Measurements from ENCODE around the gene ATAD1.

ATAD1 gene

DNA sequence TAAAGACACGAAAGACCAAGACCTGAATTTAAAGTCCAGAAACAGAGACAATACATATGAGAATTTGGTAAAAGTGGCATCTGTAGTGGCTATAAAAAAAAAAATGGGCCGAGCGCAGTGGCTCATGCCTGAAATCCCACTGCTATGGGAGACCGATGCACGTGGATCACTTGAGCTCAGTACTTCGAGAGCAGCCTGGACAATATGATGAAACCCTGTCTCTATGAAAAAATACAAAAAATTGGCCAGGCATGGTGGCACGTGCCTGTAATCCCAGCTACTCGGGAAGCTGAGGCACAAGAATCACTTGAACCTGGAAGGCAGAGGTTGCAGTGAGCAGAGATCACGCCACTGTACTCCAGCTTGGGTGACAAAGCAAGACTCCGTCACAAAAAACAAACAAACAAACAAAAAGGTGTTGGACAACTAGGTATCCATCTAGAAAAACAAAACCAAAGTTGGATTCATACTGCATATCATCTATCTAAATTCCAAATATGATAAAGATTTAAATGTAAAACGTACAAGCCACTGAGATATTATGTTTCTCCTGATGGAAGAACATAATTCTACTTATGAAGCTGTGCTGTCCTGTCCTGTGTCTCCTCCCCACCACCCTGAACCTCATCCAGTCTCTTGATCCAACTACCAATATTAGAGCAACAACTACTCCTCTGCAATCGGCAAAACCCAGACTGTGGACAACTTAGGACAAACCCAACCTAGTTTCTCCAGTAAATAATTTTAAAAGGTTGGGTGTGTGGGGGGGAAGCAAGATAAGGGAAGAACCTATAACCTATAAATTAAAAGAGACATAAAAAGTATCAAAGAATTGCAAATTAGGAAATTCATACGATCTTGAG, 53.7 kb downstream of the ATAD1 start:
- no peak overlapping the region for H2AFZ ChIP-seq (ENCODE audit: low read depth)
- H4K20me1 ChIP-seq (ENCODE audit: insufficient read depth) = no peaks in the 10 kb centered on the region
- TF ChIP-seq CTCF (conservative IDR thresholded peaks at IDR 0.05; ENCODE audit: low read depth, low read length) = no peak
- H3K27ac ChIP-seq = no peak overlapping the region
- no peak overlapping the region for H3K9ac ChIP-seq
- H3K4me2 ChIP-seq = no peak overlapping the region
- no peaks in the 10 kb centered on the region for H3K4me1 ChIP-seq (ENCODE audit: low read depth, poor library complexity, severe bottlenecking)
- no peaks in the 10 kb centered on the region for H3K79me2 ChIP-seq (ENCODE audit: insufficient read depth, low read depth)
- no peak overlapping the region for H3K4me3 ChIP-seq (IDR thresholded peaks at IDR 0.05; ENCODE audit: insufficient read depth, low read depth, low read length)
- H3K27me3 ChIP-seq (ENCODE audit: insufficient read depth, low read depth) = no peaks in the 10 kb centered on the region
- H3K36me3 ChIP-seq (ENCODE audit: insufficient read depth) = no peaks in the 10 kb centered on the region

DNA sequence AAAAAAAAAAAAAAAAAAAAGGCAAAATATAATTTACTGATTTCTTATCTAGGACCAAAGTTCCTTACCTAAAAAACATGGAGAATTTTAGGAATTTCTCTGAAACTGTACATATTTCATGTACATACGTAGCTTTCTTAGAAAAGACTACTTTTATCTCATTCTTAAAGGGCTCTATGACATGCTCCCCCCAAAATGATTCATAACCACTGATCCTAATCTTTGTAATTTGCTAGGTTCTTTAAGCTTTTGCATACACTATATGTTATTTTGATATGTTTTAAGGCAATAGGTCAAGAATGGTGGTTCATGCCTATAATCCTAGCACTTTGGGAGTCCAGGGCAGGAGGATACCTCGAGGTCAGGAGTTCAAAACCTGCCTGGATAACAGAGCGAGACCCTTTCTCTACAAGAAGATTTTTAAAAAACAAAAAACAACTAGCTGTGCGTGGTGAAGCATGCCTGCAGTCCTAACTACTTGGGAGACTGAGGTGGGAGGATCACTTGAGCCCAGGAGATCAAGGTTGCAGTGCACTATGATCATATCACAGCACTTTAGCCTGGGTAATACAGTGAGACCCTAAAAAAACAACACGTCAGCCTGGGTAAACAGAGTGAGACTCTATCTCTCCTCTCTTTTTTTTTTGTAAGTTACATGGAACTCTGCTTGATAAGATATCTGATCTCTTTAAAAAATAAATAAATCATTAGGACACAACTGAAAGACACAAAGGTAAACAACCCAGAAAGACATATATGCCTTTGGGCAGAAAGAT, 54.8 kb downstream of the ATAD1 start:
- Histone ChIP-seq H3K36me3 (ENCODE audit: insufficient read depth) (no peaks in the 10 kb centered on the region), H3K4me3 (IDR thresholded peaks at IDR 0.05; ENCODE audit: insufficient read depth, low read depth, low read length) (no peak overlapping the region), H3K27ac (no peak overlapping the region), H2AFZ (ENCODE audit: low read depth) (no peak overlapping the region), H4K20me1 (ENCODE audit: insufficient read depth) (no peaks in the 10 kb centered on the region), H3K9ac (no peak overlapping the region), H3K79me2 (ENCODE audit: insufficient read depth, low read depth) (no peaks in the 10 kb centered on the region), H3K27me3 (ENCODE audit: insufficient read depth, low read depth) (no peaks in the 10 kb centered on the region), H3K4me1 (ENCODE audit: low read depth, poor library complexity, severe bottlenecking) (no peaks in the 10 kb centered on the region), H3K4me2 (no peak overlapping the region)
- TF ChIP-seq CTCF (conservative IDR thresholded peaks at IDR 0.05; ENCODE audit: low read depth, low read length) = no peak

DNA sequence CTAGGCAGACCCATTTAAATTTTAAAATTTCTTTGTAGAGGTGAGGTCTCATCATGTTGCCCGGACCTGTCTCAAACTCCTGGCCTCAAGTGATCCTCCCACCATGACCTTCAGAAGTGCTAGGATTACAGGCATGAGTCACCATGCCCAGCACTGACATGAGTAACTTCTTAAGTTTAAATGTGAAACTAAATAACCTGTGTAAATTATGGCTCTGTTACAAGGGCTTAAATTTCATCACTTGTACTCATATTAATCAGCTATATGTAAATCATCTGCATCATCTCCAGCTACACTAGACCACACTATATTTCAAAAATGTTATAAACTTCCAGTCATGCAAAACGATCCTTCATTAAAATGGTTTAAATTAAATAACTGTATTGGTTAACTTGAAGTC, 56.1 kb downstream of the ATAD1 start:
- H3K4me2 ChIP-seq = no peak overlapping the region
- H3K27ac ChIP-seq = no peak overlapping the region
- TF ChIP-seq CTCF (conservative IDR thresholded peaks at IDR 0.05; ENCODE audit: low read depth, low read length) = no peak
- no peaks in the 10 kb centered on the region for H3K27me3 ChIP-seq (ENCODE audit: insufficient read depth, low read depth)
- no peaks in the 10 kb centered on the region for H3K4me1 ChIP-seq (ENCODE audit: low read depth, poor library complexity, severe bottlenecking)
- H3K79me2 ChIP-seq (ENCODE audit: insufficient read depth, low read depth) = no peaks in the 10 kb centered on the region
- no peak overlapping the region for H3K4me3 ChIP-seq (IDR thresholded peaks at IDR 0.05; ENCODE audit: insufficient read depth, low read depth, low read length)
- H2AFZ ChIP-seq (ENCODE audit: low read depth) = no peak overlapping the region
- no peak overlapping the region for H3K9ac ChIP-seq
- no peaks in the 10 kb centered on the region for H3K36me3 ChIP-seq (ENCODE audit: insufficient read depth)
- no peaks in the 10 kb centered on the region for H4K20me1 ChIP-seq (ENCODE audit: insufficient read depth)

DNA sequence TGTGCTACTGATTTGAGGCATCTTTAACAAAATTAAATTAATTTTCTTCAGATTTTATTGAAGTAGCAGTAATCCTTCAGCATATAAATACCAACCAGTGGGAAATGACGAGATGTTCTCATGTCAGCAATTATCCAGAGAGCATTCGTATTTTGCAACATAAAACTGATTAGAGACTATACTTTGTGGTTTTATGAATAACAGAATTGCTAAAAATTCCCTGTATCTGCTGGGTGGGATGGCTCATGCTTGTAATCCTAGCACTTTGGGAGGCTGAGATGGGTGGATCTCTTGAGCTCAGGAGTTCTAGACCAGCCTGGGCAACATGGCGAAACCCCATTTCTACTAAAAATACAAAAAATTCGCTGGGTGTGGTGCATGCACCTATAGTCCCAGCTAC, 56.9 kb downstream of the ATAD1 start:
- Histone ChIP-seq H3K27me3 (ENCODE audit: insufficient read depth, low read depth) (no peaks in the 10 kb centered on the region), H3K36me3 (ENCODE audit: insufficient read depth) (no peaks in the 10 kb centered on the region), H3K79me2 (ENCODE audit: insufficient read depth, low read depth) (no peaks in the 10 kb centered on the region), H3K27ac (no peak overlapping the region), H4K20me1 (ENCODE audit: insufficient read depth) (no peaks in the 10 kb centered on the region), H3K4me1 (ENCODE audit: low read depth, poor library complexity, severe bottlenecking) (no peaks in the 10 kb centered on the region), H2AFZ (ENCODE audit: low read depth) (no peak overlapping the region), H3K4me3 (IDR thresholded peaks at IDR 0.05; ENCODE audit: insufficient read depth, low read depth, low read length) (no peak overlapping the region), H3K4me2 (no peak overlapping the region), H3K9ac (no peak overlapping the region)
- no peak for TF ChIP-seq CTCF (conservative IDR thresholded peaks at IDR 0.05; ENCODE audit: low read depth, low read length)
